Fibroblast of skin of left quadriceps (primary cell): ENCODE measurements around the gene EIF1AY.
"Not testable (repeated sequence)": the region's sequence is repeated elsewhere in the genome, so short reads cannot be mapped to it uniquely, and the experiment has no call there.

Experiments used
- DNase-seq, 2 experiments: peaks; one replicate each; pipeline ENCODE4 v3.0.0-alpha.2; 2013; ENCODE audit warnings: low read depth in 2 of 2

The EIF1AY gene, protein sequence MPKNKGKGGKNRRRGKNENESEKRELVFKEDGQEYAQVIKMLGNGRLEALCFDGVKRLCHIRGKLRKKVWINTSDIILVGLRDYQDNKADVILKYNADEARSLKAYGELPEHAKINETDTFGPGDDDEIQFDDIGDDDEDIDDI

DNA sequence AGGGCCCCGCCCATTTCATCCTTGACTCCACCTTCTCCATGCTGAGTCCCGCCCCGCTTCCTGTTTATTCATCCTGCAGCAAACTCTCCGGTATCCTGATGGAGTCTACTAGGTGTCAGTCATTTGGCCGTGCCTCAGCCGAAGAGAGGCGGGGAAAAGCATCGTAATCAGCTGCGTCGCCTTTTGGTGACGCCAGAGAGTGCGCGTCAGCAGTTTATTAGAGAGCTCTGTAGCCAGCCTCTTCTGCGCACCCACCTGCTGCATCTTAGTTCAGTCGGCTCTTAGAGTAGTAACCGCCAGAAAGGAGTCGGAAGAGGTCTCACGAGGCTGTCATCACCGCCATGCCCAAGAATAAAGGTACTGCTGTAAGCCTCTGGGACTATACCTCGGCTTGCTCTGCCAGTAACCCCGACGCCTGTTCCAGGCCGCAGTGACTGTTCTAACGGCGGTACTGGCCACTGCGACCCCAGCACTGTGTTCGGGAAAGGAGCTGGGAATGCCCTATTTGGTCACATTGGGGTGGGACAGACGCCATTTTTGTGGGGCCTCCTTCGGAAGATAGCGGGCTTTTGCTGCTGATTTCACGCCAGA lies at the start of gene EIF1AY:
Gene EIF1AY (plus strand): TSS at position 246 of the 591 bp plus-strand sequence. CDS start 96 bp downstream, at position 342.
- peak; percentile 85 to 86 for DNase-seq

DNA sequence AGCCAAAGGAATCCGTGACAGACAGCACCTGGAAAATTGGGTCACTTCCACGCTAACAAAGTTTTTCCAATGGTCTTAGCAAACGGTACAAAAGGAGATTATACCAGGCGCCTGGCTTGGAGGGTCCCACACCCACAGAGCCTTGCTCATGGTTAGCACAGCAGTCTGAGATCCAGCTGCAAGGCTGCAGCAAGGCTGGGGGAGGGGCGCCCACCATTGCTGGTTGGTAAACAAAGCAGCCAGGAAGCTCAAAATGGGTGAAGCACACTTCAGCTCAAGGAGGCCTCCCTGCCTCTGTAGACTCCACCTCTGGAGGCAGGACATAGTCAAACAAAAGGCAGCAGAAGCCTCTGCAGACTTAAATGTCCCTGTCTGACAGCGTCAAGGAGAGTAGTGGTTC lies 47.1 kb upstream of the EIF1AY start:
- DNase-seq = no peak

DNA sequence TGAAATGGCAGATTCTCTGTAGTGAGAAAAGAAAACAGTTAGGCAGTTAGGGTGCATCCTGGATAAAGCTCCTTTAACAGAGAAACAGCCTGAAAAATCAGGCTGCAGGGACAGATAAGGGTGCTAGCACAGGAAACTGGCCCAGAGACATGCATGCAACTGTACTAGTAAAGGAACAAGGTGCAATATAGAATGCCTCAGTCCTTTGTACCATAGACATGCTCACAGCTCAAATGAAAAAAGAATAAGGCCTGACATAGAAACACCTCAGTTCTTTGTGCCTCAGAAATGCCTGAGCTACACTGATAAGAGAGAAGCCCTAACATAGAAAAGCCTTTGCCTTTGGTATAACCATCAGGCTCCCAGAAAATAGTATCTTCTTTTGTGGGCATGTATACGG lies 37.4 kb upstream of the EIF1AY start:
- no peak for DNase-seq

DNA sequence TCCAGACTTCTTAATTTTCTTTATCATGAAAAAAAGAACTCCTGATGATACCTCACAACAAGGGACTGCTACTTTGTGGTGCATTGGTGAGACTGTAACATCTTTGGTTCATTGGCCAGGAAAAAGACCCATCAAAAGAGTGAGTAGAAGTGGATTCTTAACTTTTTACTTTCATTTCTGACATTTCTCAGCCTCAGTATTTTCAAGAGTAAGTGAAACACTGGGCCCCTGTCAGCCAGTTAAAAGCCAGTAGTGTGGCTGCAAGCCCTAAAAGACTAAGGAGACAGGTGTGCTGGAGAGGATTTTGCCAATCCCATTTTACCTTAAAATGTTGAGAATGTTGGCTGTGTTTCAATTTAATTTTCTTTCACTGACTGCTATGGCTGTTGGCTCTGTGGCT lies 36.6 kb upstream of the EIF1AY start:
- no peak for DNase-seq

DNA sequence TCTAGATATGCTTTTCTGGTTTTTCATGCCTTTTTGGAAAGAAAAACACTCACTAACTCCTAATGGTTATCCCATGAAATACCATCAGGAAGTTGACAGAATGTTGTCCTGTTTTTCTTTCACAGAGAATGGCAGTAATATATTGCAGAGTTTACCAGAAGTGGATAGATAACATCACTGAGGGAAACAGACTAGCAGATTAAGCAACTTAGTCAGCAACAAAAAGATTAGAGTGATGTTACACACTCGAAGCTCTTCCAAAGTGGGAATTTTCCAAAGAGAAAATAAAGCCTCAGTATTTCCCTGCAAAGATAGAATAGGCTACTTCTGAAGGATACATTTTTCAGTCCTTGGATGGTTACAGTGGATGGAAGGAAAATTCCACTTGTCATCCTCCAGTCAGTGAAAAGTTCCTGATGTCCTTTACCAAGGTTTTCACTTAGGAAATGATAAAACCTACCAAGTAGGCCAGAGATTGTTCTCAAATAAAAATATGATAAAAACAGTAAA lies 31.1 kb upstream of the EIF1AY start:
- DNase-seq = no peak

DNA sequence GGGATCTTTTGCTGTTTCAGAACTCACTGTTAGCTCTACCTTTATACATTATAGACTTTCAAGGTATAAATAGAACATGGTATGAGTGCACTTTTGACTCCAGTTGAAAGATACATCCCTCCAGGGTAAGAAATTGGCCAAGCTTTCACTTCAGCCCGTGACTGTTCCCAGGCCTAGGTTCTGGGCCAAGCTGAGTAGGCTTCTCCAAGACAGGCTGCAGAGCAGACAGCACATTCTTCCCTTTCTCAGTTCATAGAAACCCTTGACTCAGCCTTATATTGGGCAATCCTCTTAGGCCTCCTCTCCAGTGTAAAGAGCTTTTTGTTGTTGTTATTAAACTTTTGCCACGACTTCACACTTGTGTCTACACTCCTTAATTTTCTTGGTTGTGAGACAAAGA lies 29.5 kb upstream of the EIF1AY start:
- no peak for DNase-seq

DNA sequence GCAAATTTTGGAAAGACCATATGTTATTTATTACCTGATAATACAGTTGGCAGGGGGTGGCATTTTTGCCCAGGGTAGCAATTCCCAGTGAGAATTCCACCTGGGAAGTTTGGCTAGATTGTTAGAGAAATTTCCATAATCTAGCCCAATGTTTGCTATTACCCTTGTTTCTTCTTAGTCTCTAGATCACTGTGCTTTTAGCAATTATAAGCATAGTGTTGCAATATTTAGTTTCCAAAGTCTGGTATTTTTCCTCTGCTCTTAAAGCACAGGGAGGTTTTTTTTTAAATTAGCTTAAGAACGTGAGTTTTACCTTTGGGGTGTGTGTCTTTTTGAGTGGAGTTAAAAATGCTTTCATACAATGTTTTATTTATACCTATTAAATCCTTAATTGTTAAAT lies 26.3 kb upstream of the EIF1AY start:
- no peak for DNase-seq

DNA sequence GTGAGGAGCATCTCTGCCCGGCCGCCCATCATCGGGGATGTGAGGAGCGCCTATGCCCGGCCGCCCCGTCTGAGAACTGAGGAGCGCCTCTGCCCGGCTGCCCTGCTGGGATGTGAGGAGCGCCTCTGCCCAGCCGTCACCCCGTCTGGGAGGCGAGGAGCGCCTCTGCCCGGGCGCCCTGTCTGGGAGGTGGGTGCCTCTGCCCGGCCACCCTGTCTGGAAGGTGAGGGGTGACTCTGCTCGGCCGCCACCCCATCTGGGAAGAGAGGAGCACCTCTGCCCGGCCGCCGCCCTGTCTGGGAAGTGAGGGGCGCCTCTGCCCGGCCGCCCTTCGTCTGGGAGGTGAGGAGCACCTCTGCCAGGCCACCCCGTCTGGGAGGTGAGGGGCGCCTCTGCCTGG lies 23.7 kb upstream of the EIF1AY start:
- no peak for DNase-seq

DNA sequence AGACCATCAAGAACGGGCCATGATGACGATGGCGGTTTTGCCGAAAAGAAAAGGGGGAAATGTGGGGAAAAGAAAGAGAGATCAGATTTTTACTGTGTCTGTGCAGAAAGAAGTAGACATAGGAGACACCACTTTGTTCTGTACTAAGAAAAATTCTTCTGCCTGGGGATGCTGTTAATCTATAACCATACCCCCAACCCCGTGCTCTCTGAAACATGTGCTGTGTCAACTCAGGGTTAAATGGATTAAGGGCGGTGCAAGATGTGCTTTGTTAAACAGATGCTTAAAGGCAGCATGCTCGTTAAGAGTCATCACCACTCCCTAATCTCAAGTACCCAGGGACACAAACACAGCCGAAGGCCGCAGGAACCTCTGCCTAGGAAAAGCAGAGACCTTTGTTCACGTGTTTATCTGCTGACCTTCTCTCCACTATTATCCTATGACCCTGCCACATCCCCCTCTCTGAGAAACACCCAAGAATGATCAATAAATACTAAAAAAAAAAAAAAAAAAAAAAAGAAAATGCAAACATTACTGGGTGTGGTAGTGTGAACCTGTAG lies 22.7 kb upstream of the EIF1AY start:
- DNase-seq = not testable (repeated sequence)

DNA sequence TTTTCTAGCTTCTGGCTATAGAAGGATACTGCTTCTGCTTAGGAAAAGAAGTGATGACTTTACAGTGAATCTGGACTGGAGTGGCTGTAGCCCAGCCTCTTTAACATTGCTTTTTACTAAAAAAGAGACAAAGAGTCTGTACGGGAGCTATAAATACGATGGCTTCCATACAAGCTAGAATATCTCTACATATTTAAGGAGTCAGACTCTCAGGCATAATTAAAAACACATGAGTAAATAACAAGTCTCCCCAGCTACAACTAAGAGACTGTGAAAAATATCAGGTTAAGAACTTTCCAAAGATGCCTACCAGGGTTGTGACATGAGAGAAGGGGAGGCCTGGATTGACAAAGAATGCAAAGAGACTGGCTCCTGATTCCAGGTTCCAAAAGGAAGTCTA lies 19.8 kb upstream of the EIF1AY start:
- DNase-seq = no peak

DNA sequence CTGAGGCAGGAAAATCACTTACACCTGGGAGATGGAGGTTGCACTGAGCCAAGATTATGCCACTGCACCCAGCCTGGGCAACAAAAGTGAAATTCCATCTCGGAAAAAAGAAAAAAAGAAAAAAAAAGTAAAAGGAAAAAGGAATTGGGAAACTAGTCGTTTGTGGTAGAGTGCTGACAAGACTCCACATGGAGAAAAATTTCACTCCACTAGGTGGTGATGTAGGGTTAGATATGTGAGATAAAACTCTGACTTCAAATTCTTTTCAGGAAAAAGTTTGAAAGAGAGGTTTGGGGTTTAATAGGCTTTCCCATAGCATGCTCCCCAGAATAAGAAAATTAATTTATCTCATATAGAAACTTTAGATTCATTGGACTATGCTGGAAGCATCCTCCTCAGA lies 16.9 kb upstream of the EIF1AY start:
- DNase-seq = no peak

DNA sequence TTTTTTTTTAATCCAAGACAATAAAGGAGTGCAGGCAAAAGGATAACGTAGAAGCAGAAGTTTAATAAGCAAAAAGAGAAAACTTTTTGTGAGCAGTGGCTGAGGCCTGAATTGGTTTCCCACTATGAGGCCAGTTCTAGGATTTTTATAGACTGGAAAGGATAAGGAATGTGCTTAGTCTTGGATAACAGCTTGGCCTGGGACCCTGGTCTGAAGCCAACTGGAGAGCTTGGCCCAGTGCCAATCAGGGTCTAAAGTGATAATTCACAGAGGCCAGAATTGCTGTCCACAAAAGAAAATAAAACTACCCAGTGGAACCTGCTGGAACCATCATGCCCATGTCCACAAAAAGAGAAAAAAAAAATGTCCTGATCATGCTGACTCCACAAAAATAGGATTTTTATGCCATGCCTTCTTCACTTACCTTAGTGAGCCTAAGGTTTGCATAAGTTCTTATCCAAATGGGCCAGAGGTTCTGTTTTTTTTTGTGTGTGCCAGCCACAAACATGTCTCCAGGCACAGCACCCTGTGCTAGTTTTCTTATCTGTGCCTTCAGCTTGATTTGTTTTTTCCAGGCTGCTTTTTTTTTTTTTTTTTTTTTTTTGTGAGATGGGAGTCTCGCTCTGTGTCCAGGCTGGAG lies 15.6 kb upstream of the EIF1AY start:
- no peak for DNase-seq

DNA sequence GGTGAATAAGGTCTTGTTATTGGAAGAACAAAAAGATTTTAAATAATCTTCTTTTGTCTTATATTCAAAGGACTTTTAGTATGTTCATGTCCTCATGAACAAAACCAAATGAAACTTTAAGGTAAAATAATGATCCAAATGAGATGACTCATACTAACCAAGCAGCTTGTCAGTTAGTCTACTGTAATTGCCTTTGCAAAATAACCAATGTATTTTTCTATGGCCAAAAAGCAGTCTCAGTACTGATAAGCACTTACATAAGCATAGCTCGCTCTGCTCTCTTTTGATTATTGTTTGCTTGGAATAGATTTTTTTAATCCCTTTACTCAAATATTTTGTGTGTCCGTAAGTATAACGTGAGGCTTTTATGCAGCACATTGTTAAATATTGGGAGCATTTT lies 4.3 kb upstream of the EIF1AY start:
- no peak for DNase-seq

DNA sequence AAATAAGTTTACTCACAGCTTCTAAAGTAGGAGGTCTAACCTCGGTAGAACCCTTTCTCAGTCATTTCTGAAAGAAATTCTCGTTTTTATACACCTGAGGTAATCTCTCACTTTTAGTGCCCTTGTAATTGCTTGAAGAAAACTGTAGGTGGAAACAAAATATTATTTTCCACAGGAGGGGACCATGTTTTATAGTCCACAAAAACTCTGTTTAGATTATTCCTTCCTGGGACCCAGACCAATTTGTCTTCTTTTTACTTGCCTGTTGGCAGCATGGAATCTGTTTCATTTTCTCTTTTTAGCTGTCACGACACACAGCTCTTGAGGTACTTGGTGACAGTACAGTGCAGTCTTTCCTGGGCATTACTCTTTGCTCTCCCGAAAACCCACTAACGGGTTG lies 930 bp downstream of the EIF1AY start:
- no peak for DNase-seq

DNA sequence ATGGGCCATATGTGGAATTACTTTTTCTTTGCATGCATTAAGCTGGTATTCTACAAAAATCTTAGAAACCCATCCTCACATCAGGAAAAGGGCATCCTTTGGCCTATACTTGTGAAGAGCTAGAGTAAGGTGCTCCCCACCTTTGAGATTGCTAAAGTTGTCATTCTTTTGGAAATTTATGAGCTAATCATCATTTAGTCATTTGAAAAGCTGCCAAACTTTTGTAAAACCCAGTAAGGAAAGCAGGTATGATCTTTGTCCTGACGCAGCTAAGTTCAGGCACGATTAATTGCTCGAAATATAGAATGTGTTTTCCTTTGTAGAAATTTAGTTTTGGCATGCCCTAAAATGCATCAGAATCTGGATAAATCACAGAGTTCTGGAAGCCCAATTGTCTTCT lies 2.6 kb downstream of the EIF1AY start:
- no peak for DNase-seq

DNA sequence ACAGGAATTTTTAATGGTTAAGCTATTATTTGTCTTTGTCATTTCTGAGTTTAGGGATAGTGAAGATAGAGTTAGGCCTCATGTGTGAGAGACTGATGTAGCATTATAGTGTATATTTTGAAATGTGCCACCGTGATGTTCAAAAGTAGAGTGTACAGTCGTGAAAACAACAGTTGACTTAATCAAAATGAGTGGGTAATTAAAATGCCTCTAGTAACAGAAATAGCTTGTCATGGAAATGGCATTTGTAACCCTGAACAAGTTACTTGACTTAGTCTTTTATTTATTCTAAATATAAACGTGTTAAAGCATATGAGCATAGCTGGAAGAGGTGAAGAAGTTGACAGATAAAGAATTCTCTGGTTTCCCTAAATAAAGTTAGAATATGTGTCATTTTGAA lies 6.1 kb downstream of the EIF1AY start:
- no peak for DNase-seq

DNA sequence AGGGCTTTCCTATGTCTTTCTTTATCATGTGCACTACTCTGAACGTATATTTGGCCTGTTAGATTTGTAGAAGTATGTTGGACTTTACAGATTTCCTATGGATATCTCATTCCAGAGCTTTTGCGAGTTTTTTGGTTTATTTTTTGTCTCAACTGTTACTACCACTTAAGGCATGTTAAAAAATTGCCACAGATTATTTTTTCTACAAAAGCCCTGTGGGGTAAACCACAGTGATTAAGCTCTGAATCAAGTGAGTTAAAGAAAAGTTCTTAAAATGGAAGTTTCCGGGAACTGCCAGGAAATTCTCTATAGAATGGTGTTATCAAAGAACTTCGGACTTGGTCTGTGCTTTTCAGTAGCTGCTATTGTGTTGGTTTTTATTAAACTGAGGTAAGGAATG lies 10.6 kb downstream of the EIF1AY start:
- no peak for DNase-seq
